NT2/D1 (cell line): ENCODE measurements around the gene MBNL2.

Experiments
- DNase-seq: peaks from one replicate; pipeline ENCODE4 v3.0.0-alpha.2; 2011; ENCODE audit warnings: low read depth, low spot score
- H3K27me3 ChIP-seq: 2 replicates; pipeline ENCODE4 v1.6.0; 2011; ENCODE audit warnings: mild to moderate bottlenecking; ENCODE audit not compliant: insufficient read length, insufficient read depth
- H3K36me3 ChIP-seq: 2 replicates; pipeline ENCODE4 v1.6.1; 2011; ENCODE audit warnings: mild to moderate bottlenecking, low read length, mixed read lengths; ENCODE audit not compliant: insufficient read depth, insufficient read length
- H3K4me1 ChIP-seq: 2 replicates; pipeline ENCODE4 v1.5.1; 2011; ENCODE audit not compliant: insufficient read depth, insufficient read length
- H3K4me3 ChIP-seq: 2 replicates; pipeline ENCODE4 v1.5.1; 2011; ENCODE audit warnings: low read depth; ENCODE audit not compliant: insufficient read length
- H3K9ac ChIP-seq: 2 replicates; pipeline ENCODE4 v1.6.0; 2011; ENCODE audit warnings: low read depth; ENCODE audit not compliant: insufficient read length
- H3K9me3 ChIP-seq: 2 replicates; pipeline ENCODE4 v1.5.1; 2011; ENCODE audit warnings: mild to moderate bottlenecking, low read length; ENCODE audit not compliant: insufficient read depth
- SUZ12 ChIP-seq: IDR thresholded peaks from 2 replicates; pipeline ENCODE4 v1.6.1; 2011; ENCODE audit not compliant: insufficient read length, insufficient read depth; ENCODE audit errors: extremely low read depth
- YY1 ChIP-seq: IDR thresholded peaks from 2 replicates; pipeline ENCODE4 v1.6.1; 2011; ENCODE audit not compliant: insufficient read length, insufficient read depth
- ZNF274 ChIP-seq: IDR thresholded peaks from 2 replicates; pipeline ENCODE4 v1.6.1; 2011; ENCODE audit warnings: mild to moderate bottlenecking, low read depth, low read length

The MBNL2 gene

GRCh38 chr13:97240788-97241734, 18.9 kb downstream of the MBNL2 start:
- H3K9ac ChIP-seq: no peak overlapping the region
- DNase-seq: no peak
- TF ChIP-seq SUZ12 (no peak), YY1 (no peak), ZNF274 (no peak)

GRCh38 chr13:97241761-97242160, 19.6 kb downstream of the MBNL2 start:
- Histone ChIP-seq H3K9ac (no peak overlapping the region), H3K9me3 (no peaks in the 10 kb centered on the region), H3K4me1 (no peaks in the 10 kb centered on the region), H3K27me3 (peaks cover 47% of the 10 kb centered on the region), H3K4me3 (no peak overlapping the region), H3K36me3 (no peaks in the 10 kb centered on the region)
- no peak for TF ChIP-seq SUZ12
- TF ChIP-seq YY1: no peak
- TF ChIP-seq ZNF274: no peak
- DNase-seq: no peak

More at GRCh38 chr13:97240788-97241734, 18.9 kb downstream of the MBNL2 start:
- no peaks in the 10 kb centered on the region for H3K4me1 ChIP-seq
- H3K36me3 ChIP-seq: no peaks in the 10 kb centered on the region
- H3K9me3 ChIP-seq: no peaks in the 10 kb centered on the region
- H3K27me3 ChIP-seq: peaks cover 54% of the 10 kb centered on the region
- H3K4me3 ChIP-seq: no peak overlapping the region

- Histone ChIP-seq H3K36me3 (no peaks in the 10 kb centered on the region), H3K27me3 (peaks cover 36% of the 10 kb centered on the region), H3K4me1 (no peaks in the 10 kb centered on the region), H3K4me3 (no peak overlapping the region), H3K9me3 (no peaks in the 10 kb centered on the region), H3K9ac (no peak overlapping the region)
- no peak for TF ChIP-seq SUZ12
- TF ChIP-seq ZNF274: no peak
- TF ChIP-seq YY1: no peak
- no peak for DNase-seq
Observed at GRCh38 chr13:97242755-97243497, 20.8 kb downstream of the MBNL2 start.

- H3K4me1 ChIP-seq: no peaks in the 10 kb centered on the region
- TF ChIP-seq YY1 (no peak), SUZ12 (no peak), ZNF274 (no peak)
- H3K36me3 ChIP-seq: no peaks in the 10 kb centered on the region
- H3K4me3 ChIP-seq: no peak overlapping the region
- peaks cover 23% of the 10 kb centered on the region for H3K27me3 ChIP-seq
- no peak for DNase-seq
- no peak overlapping the region for H3K9ac ChIP-seq
- no peaks in the 10 kb centered on the region for H3K9me3 ChIP-seq
Observed at GRCh38 chr13:97243915-97244781, 22.0 kb downstream of the MBNL2 start.

GRCh38 chr13:97245011-97245410, 22.9 kb downstream of the MBNL2 start:
- Histone ChIP-seq H3K4me1 (no peaks in the 10 kb centered on the region), H3K4me3 (no peak overlapping the region)

GRCh38 chr13:97246596-97247158, 24.5 kb downstream of the MBNL2 start:
- H3K9ac ChIP-seq: no peak overlapping the region
- peaks cover 15% of the 10 kb centered on the region for H3K27me3 ChIP-seq
- TF ChIP-seq ZNF274 (no peak), SUZ12 (no peak), YY1 (no peak)
- H3K36me3 ChIP-seq: no peaks in the 10 kb centered on the region
- no peak overlapping the region for H3K4me3 ChIP-seq
- no peaks in the 10 kb centered on the region for H3K9me3 ChIP-seq
- H3K4me1 ChIP-seq: no peaks in the 10 kb centered on the region
- no peak for DNase-seq

More at GRCh38 chr13:97245011-97245410, 22.9 kb downstream of the MBNL2 start:
- Histone ChIP-seq H3K9ac (no peak overlapping the region), H3K27me3 (peaks cover 16% of the 10 kb centered on the region), H3K36me3 (no peaks in the 10 kb centered on the region), H3K9me3 (no peaks in the 10 kb centered on the region)
- TF ChIP-seq YY1: no peak
- no peak for TF ChIP-seq SUZ12
- TF ChIP-seq ZNF274: no peak
- no peak for DNase-seq
